Tibial artery (tissue), 4 donors: ENCODE results near the gene PBX4.
"Not testable (repeated sequence)": the region's sequence is repeated elsewhere in the genome, so short reads cannot be mapped to it uniquely, and the experiment has no call there.

Source experiments
- DNase-seq, 2 donors: peaks; one replicate each; pipeline ENCODE4 v3.0.0-alpha.2; 2019
- H3K27ac ChIP-seq, 2 donors: fragments of 200-600 bp; sonication (generic) in 1 of 2; 1 replicate in 1 of 2; 2 replicates in 1 of 2; pipeline ENCODE4 v1.5.1; 2018 to 2019; ENCODE audit warnings: mild to moderate bottlenecking in 1 of 2
- H3K27me3 ChIP-seq, 2 donors: fragments of 200-600 bp; sonication (generic) in 1 of 2; one replicate each; pipeline versions ENCODE4 v1.5.1 to v1.6.0; 2016 to 2019
- H3K36me3 ChIP-seq, 3 donors: fragments of 200-600 bp; sonication (generic) in 2 of 3; one replicate each; pipeline ENCODE4 v1.5.1; 2016 to 2019; ENCODE audit warnings: mild to moderate bottlenecking in 2 of 3
- H3K4me1 ChIP-seq, 4 donors: fragments of 200-600 bp; sonication (generic) in 2 of 4; 1 replicate in 3 of 4; 2 replicates in 1 of 4; pipeline ENCODE4 v1.5.1; 2016 to 2019
- H3K4me3 ChIP-seq, 2 donors: fragments of 200-600 bp; sonication (generic) in 1 of 2; 1 replicate in 1 of 2; 2 replicates in 1 of 2; pipeline ENCODE4 v1.5.1; 2018 to 2019; ENCODE audit warnings: mild to moderate bottlenecking in 2 of 2
- H3K9me3 ChIP-seq, 3 donors: fragments of 200-600 bp; sonication (generic) in 1 of 3; one replicate each; pipeline ENCODE4 v1.5.1; 2016 to 2019
- intact Hi-C: fragments of 100-400 bp; cut with DNase I; formaldehyde crosslinking; loops from one replicate; pipeline ENCODE4 v1.15.0; 2023; ENCODE audit warnings: low total_unique reads
- TF ChIP-seq, protein P1 (sequence below), 2 experiments: fragments of 200-600 bp in 1 of 2; fragments of 450-650 bp in 1 of 2; IDR thresholded peaks; one replicate each; pipeline ENCODE4 v1.5.1; 2017 to 2019; ENCODE audit warnings: antibody characterized with exemption in 2 of 2, mild to moderate bottlenecking in 1 of 2, moderate library complexity in 1 of 2

The PBX4 gene

DNA sequence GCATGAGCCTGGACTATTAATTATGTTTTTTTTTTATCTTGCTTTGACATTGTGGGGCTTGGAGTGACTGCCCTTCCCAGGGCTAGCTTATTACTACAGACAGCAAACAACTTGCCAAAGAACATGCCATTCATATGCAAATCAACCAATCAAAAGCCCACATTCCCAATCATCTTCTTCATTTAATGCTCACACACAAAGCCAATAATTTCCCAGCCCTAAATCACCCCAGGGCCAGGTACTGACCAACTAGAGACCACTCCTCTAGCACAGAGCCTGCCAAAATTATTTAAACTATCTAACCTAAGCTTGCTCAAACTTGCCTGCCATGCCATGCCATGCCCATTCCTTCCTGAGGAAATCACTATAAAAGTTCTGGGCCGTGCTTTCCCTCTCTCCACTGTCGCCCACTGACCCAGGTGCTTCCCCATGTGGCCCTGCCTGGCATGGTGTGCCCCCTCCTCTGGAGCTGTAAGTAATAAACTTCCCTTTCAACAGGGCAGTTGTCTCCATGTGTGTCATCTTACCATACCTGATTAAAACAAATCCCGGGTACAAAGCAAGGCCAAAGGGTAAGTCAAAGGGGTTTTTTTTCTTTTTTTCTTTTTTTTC, 15.7 kb downstream of the PBX4 start:
- H3K9me3 ChIP-seq = no peaks in the 10 kb centered on the region
- H3K4me3 ChIP-seq = no peak overlapping the region
- intact Hi-C loops = no loop called here
- H3K27ac ChIP-seq = no peak overlapping the region
- TF ChIP-seq, protein P1, sequence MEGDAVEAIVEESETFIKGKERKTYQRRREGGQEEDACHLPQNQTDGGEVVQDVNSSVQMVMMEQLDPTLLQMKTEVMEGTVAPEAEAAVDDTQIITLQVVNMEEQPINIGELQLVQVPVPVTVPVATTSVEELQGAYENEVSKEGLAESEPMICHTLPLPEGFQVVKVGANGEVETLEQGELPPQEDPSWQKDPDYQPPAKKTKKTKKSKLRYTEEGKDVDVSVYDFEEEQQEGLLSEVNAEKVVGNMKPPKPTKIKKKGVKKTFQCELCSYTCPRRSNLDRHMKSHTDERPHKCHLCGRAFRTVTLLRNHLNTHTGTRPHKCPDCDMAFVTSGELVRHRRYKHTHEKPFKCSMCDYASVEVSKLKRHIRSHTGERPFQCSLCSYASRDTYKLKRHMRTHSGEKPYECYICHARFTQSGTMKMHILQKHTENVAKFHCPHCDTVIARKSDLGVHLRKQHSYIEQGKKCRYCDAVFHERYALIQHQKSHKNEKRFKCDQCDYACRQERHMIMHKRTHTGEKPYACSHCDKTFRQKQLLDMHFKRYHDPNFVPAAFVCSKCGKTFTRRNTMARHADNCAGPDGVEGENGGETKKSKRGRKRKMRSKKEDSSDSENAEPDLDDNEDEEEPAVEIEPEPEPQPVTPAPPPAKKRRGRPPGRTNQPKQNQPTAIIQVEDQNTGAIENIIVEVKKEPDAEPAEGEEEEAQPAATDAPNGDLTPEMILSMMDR (IDR thresholded peaks at IDR 0.05) = no peak
- no peak for DNase-seq
- no peaks in the 10 kb centered on the region for H3K27me3 ChIP-seq
- no peaks in the 10 kb centered on the region for H3K36me3 ChIP-seq
- no peaks in the 10 kb centered on the region for H3K4me1 ChIP-seq

DNA sequence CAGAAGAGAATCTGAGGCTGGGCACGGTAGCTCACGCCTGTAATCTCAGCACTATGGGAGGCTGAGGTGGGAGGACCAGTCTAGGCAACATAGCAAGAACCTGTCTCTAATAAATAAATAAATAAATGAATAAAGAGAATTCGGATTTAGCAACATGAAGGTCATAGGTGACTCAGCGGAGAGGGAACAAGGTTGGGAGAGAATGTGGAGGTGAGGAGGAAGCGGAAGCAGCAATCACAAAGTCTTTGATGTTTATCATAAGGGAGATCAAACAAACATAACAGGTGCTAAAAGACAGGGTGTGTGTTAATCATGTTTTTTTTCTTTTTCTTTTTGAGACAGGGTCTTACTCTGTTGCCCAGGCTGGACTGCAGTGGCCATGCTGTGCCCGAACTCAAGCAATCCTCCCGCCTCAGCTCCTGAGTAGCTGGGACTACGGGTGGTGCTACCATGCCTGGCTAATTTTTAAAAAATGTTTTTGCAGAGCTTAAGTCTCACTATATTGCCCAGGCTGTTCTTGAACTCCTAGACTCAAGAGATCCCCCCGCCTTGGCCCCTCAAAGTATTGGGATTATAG, 16.3 kb downstream of the PBX4 start:
- no peak overlapping the region for H3K27ac ChIP-seq
- H3K4me3 ChIP-seq = no peak overlapping the region
- TF ChIP-seq, protein P1 (IDR thresholded peaks at IDR 0.05) = no peak
- no peaks in the 10 kb centered on the region for H3K27me3 ChIP-seq
- intact Hi-C loops = no loop called here
- H3K36me3 ChIP-seq = no peaks in the 10 kb centered on the region
- DNase-seq = no peak
- H3K4me1 ChIP-seq = no peaks in the 10 kb centered on the region
- H3K9me3 ChIP-seq = no peaks in the 10 kb centered on the region

DNA sequence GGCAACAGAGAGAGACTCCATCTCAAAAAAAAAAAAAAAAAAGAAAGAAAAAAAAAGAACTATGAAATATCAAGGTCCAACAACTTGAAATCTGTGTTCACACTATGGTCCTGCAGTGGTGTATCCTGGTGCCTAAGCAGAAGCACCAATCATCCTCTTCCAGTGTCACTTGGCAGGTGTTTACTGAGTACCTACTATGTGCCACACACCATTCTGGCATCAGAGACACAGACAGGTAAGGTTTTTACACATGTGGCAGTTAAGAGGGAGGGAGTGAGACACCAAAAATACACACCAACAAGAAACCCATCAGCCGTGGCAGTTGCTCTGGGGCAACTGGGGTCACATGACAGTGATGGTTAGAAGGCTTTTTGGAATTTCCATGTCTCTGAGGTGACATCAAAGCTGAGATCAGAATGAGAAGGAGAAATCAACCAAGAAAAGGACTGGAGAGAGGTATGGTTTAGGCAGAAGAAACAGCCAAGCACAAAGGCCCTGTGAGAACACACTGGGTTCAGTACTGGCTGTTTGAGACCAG, 17.6 kb downstream of the PBX4 start:
- no peaks in the 10 kb centered on the region for H3K36me3 ChIP-seq
- TF ChIP-seq, protein P1 (IDR thresholded peaks at IDR 0.05) = no peak

GRCh38 chr19:19598728-19599451, 19.6 kb downstream of the PBX4 start:
- H3K4me1 ChIP-seq, intact Hi-C loops, H3K36me3 ChIP-seq, DNase-seq, H3K4me3 ChIP-seq, H3K27ac ChIP-seq, H3K9me3 ChIP-seq, H3K27me3 ChIP-seq: not testable (repeated sequence)

More for the DNA sequence above, 17.6 kb downstream of the PBX4 start:
- H3K27ac ChIP-seq = no peak overlapping the region
- no peaks in the 10 kb centered on the region for H3K4me1 ChIP-seq
- H3K4me3 ChIP-seq = no peak overlapping the region
- intact Hi-C loops = no loop called here
- DNase-seq = no peak
- no peaks in the 10 kb centered on the region for H3K27me3 ChIP-seq
- H3K9me3 ChIP-seq = no peaks in the 10 kb centered on the region

- intact Hi-C loops = no loop called here
- Histone ChIP-seq H3K27me3 (no peaks in the 10 kb centered on the region), H3K27ac (no peak overlapping the region), H3K4me3 (no peak overlapping the region), H3K9me3 (no peaks in the 10 kb centered on the region), H3K4me1 (no peaks in the 10 kb centered on the region), H3K36me3 (no peaks in the 10 kb centered on the region)
- DNase-seq = no peak
- TF ChIP-seq, protein P1 (IDR thresholded peaks at IDR 0.05) = no peak
Measured at GRCh38 chr19:19597809-19598306, 20.6 kb downstream of the PBX4 start.
